A549 (cell line): Measurements from ENCODE around the gene ZNF574. TPM values are rescaled to one million over a fixed set of nuclear protein-coding genes. Genes with fewer than 3 reads are reported as not detected.
"Not testable (repeated sequence)": the region's sequence is repeated elsewhere in the genome, so short reads cannot be mapped to it uniquely, and the experiment has no call there.

Experiments
- ATAC-seq, 2 experiments: fragments of 200-7000 bp in 1 of 2; fragments of >200 bp in 1 of 2; cut with Nextera tagmentation in 1 of 2; cut with Tn5 transposase in 1 of 2; 3 replicates each; pipeline versions ENCODE4 v1.8.0 to v1.9.1; 2018 to 2020; ENCODE audit warnings: mild to moderate bottlenecking in 1 of 2, moderate library complexity in 1 of 2
- CTCF ChIA-PET: fragments of 300-600 bp; sonication (Branson Sonifier 250); formaldehyde crosslinking; extraction: SDS; loops from one replicate; lab custom pipeline; 2021; ENCODE audit warnings: antibody characterized with exemption, inconsistent platforms; lab: Yijun Ruan, JAX
- POLR2A ChIA-PET: fragments of 350-600 bp; formaldehyde crosslinking; extraction: SDS; loops from one replicate; lab custom pipeline; 2021; ENCODE audit warnings: antibody characterized with exemption, inconsistent platforms; lab: Yijun Ruan, JAX
- DNase-seq, 2 experiments: peaks; one replicate each; pipeline versions ENCODE4 v3.0.0 to v3.0.0-alpha.2; 2011 to 2016; ENCODE audit warnings: low read depth in 1 of 2, low spot score in 1 of 2
- FAIRE-seq: peaks from 2 replicates; lab custom pipeline; 2011; peaks lifted over from hg19 to GRCh38; lab: Jason Lieb, UNC
- H3K27ac ChIP-seq, 2 experiments: fragments of >200 bp; sonication (Bioruptor Twin); formaldehyde crosslinking; 3 replicates each; pipeline ENCODE4 v1.5.1; 2016 to 2017
- H3K4me1 ChIP-seq: fragments of >200 bp; sonication (Bioruptor Twin); formaldehyde crosslinking; 3 replicates; pipeline ENCODE4 v1.6.1; 2016
- H3K4me2 ChIP-seq: fragments of >200 bp; sonication (Bioruptor Twin); formaldehyde crosslinking; 3 replicates; pipeline ENCODE4 v1.6.1; 2016
- H3K4me3 ChIP-seq: fragments of >200 bp; sonication (Bioruptor Twin); formaldehyde crosslinking; 3 replicates; pipeline ENCODE4 v1.5.1; 2016
- H3K9me3 ChIP-seq: fragments of >200 bp; sonication (Bioruptor Twin); formaldehyde crosslinking; 3 replicates; pipeline ENCODE4 v1.6.1; 2016
- ATOH8 ChIP-seq: fragments of 250-450 bp; sonication (Bioruptor Pico); IDR thresholded peaks from 2 replicates; pipeline ENCODE4 v1.5.0; 2020; ENCODE audit warnings: low read depth, mild to moderate bottlenecking, moderate library complexity
- BHLHE40 ChIP-seq: IDR thresholded peaks from 2 replicates; pipeline ENCODE4 v1.6.1; 2012; ENCODE audit warnings: low read depth, low read length, inconsistent platforms
- CEBPB ChIP-seq, 2 experiments: fragments of >200 bp in 1 of 2; sonication (Bioruptor Twin) in 1 of 2; formaldehyde crosslinking in 1 of 2; IDR thresholded peaks; 2 replicates each; pipeline ENCODE4 v1.6.1; 2012 to 2016
- ELK1 ChIP-seq: fragments of 150-350 bp; IDR thresholded peaks from 2 replicates; pipeline ENCODE4 v1.6.1; 2014; ENCODE audit warnings: low read depth, mild to moderate bottlenecking, low read length
- EP300 ChIP-seq, 2 experiments: fragments of >200 bp; sonication (Bioruptor Twin); formaldehyde crosslinking; IDR thresholded peaks; 2 replicates in 1 of 2; 3 replicates in 1 of 2; pipeline ENCODE4 v1.6.1; 2016 to 2017
- FOSL2 ChIP-seq, 2 experiments: fragments of 450-650 bp in 1 of 2; fragments of >200 bp in 1 of 2; sonication (Bioruptor Twin) in 1 of 2; formaldehyde crosslinking; IDR thresholded peaks; 2 replicates each; pipeline versions ENCODE4 v1.5.0 to v1.6.1; 2016 to 2020; ENCODE audit warnings: mild to moderate bottlenecking in 1 of 2, moderate library complexity in 1 of 2
- HOXA7 ChIP-seq: fragments of 250-450 bp; sonication (Bioruptor Pico); IDR thresholded peaks from 2 replicates; pipeline ENCODE4 v1.5.0; 2020; ENCODE audit warnings: mild to moderate bottlenecking, moderate library complexity
- JUN ChIP-seq, 2 experiments: fragments of >200 bp; sonication (Bioruptor Twin); formaldehyde crosslinking; IDR thresholded peaks; 2 replicates in 1 of 2; 3 replicates in 1 of 2; pipeline ENCODE4 v1.6.1; 2016 to 2017
- JUNB ChIP-seq: fragments of >200 bp; sonication (Bioruptor Twin); formaldehyde crosslinking; IDR thresholded peaks from 2 replicates; pipeline ENCODE4 v1.6.1; 2016
- KDM1A ChIP-seq: fragments of 200-600 bp; sonication (generic); IDR thresholded peaks from 2 replicates; pipeline ENCODE4 v1.6.1; 2016; ENCODE audit warnings: low read depth, mild to moderate bottlenecking
- MYC ChIP-seq: IDR thresholded peaks from 2 replicates; pipeline ENCODE4 v1.6.1; 2012; ENCODE audit warnings: mild to moderate bottlenecking, inconsistent platforms, low read length, improper control_type of control experiment, borderline replicate concordance
- NFE2L2 ChIP-seq: fragments of 150-350 bp; conservative IDR thresholded peaks from 2 replicates; pipeline ENCODE4 v1.6.1; 2014; ENCODE audit warnings: low read length
- POLR2AphosphoS2 ChIP-seq: conservative IDR thresholded peaks from 2 replicates; pipeline ENCODE4 v1.6.1; 2012; ENCODE audit warnings: low read length, improper control_type of control experiment, inconsistent platforms
- RAD21 ChIP-seq, 2 experiments: fragments of >200 bp in 1 of 2; sonication (Bioruptor Twin) in 1 of 2; formaldehyde crosslinking in 1 of 2; IDR thresholded peaks in 1 of 2; conservative IDR thresholded peaks in 1 of 2; 2 replicates in 1 of 2; 3 replicates in 1 of 2; pipeline ENCODE4 v1.6.1; 2012 to 2018; ENCODE audit warnings: inconsistent platforms in 1 of 2
- RARB ChIP-seq: fragments of 250-450 bp; sonication (Bioruptor Pico); IDR thresholded peaks from 2 replicates; pipeline ENCODE4 v1.8.0; 2021; ENCODE audit warnings: mild to moderate bottlenecking, moderate library complexity
- RNF2 ChIP-seq: fragments of 200-600 bp; sonication (generic); IDR thresholded peaks from 2 replicates; pipeline ENCODE4 v1.6.1; 2016; ENCODE audit warnings: low read depth, mild to moderate bottlenecking, antibody characterized with exemption, moderate library complexity, borderline replicate concordance
- SMC3 ChIP-seq: fragments of >200 bp; sonication (Bioruptor Twin); formaldehyde crosslinking; IDR thresholded peaks from 3 replicates; pipeline ENCODE4 v1.6.1; 2018; ENCODE audit warnings: inconsistent platforms
- TFCP2L1 ChIP-seq: fragments of 250-450 bp; sonication (Bioruptor Pico); IDR thresholded peaks from 2 replicates; pipeline ENCODE4 v1.5.0; 2021; ENCODE audit warnings: mild to moderate bottlenecking
- ZSCAN20 ChIP-seq: fragments of 250-450 bp; sonication (Bioruptor Pico); IDR thresholded peaks from 2 replicates; pipeline ENCODE4 v1.8.0; 2022; ENCODE audit warnings: mild to moderate bottlenecking, moderate library complexity
- WGBS: methylation state at CpG from one replicate; pipeline ENCODE4 v1.1.6; 2017; ENCODE audit errors: missing lambda C conversion rate; 5-methylcytosine and 5-hydroxymethylcytosine counted together
- polyA plus RNA-seq, 4 experiments: library from polyadenylated mRNA; depleted of rRNA in 3 of 4; stranded (reverse); fragments of >200 nt; fragmentation: RNase III in 1 of 4; extraction: RNeasy Plus Mini Kit Qiagen cat#74134 plus additional on column Dnase treatment in 1 of 4; gene quantifications; 2 replicates in 3 of 4; 3 replicates in 1 of 4; pipeline ENCODE4 v1.2.3, GENCODE V29; 2011 to 2017
- TF ChIP-seq, protein P1 (sequence below): IDR thresholded peaks from 2 replicates; pipeline ENCODE4 v1.6.1; 2012
- TF ChIP-seq, protein P2 (sequence below): fragments of >200 bp; sonication (Bioruptor Twin); formaldehyde crosslinking; IDR thresholded peaks from 2 replicates; pipeline ENCODE4 v1.6.1; 2016
- TF ChIP-seq, protein P3 (sequence below): fragments of 450-650 bp; IDR thresholded peaks from 2 replicates; pipeline ENCODE4 v1.6.1; 2014; ENCODE audit warnings: antibody characterized with exemption
- TF ChIP-seq, protein P4 (sequence below): IDR thresholded peaks from 2 replicates; pipeline ENCODE4 v1.6.1; 2012

The ZNF574 gene
- polyA plus RNA-seq, 2 of the 4 experiments (the other 2 are of a cell fraction): 11.3 to 21.8 TPM

DNA sequence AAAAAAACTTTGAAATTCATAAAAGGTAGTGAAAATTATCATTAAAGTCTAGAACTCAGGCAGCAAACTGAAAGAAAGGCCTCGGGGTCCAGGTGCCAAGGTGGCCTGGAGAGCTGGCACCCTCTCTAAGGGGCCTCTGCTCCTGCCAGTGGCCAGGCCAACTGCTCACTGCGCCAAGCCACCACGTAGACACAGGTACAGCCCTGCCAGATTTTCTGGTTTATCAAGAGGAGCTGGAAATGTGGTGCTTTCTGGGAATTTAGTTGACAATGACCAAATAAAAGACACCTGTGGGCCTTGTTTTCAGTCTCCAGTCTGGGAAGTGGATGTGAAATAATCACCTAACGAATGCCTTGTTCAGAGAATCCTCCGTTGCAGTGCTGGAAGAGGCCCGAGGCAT, 22.8 kb downstream of the ZNF574 start:
- Histone ChIP-seq H3K4me3 (no peak overlapping the region), H3K4me2 (no peak overlapping the region), H3K9me3 (no peaks in the 10 kb centered on the region), H3K4me1 (no peaks in the 10 kb centered on the region), H3K27ac (no peak overlapping the region)
- 77% methylated on average over 6 of the region's 6 CpGs for WGBS
- peak; percentile 72 for FAIRE-seq
- no peak for ATAC-seq
- CTCF ChIA-PET: interaction anchor here (0.6 to 32.8 kb wide), 10 partner anchors 10 to 342 kb away, joined by 3 to 678 read pairs (median 4); partner anchors contain the start of genes GSK3A and POU2F2
- POLR2A ChIA-PET: no interaction called here
- no peak for DNase-seq
- no peak for TF ChIP-seq POLR2AphosphoS2
- TF ChIP-seq CEBPB (IDR thresholded peaks at IDR 0.05): no peak
- TF ChIP-seq NFE2L2: no peak
- no peak for TF ChIP-seq MYC
- TF ChIP-seq ATOH8 (CRISPR knock-in tag): no peak
- TF ChIP-seq, protein P1, sequence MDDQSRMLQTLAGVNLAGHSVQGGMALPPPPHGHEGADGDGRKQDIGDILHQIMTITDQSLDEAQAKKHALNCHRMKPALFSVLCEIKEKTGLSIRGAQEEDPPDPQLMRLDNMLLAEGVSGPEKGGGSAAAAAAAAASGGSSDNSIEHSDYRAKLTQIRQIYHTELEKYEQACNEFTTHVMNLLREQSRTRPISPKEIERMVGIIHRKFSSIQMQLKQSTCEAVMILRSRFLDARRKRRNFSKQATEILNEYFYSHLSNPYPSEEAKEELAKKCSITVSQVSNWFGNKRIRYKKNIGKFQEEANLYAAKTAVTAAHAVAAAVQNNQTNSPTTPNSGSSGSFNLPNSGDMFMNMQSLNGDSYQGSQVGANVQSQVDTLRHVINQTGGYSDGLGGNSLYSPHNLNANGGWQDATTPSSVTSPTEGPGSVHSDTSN: no peak
- TF ChIP-seq HOXA7: no peak
- no peak for TF ChIP-seq RAD21 (conservative IDR thresholded peaks at IDR 0.05 in 1 of 2, IDR thresholded peaks at IDR 0.05 in 1 of 2)
- no peak for TF ChIP-seq TFCP2L1 (CRISPR knock-in tag)
- no peak for TF ChIP-seq BHLHE40

GRCh38 chr19:42099336-42099925, 23.5 kb downstream of the ZNF574 start:
- ChIA-PET CTCF (interaction anchor here (0.6 to 32.8 kb wide), 11 partner anchors 10 to 341 kb away, joined by 3 to 678 read pairs (median 5); partner anchors contain the start of genes GSK3A and POU2F2), POLR2A (no interaction called here)
- FAIRE-seq (no peak), DNase-seq (no peak), ATAC-seq (no peak)
- Histone ChIP-seq H3K9me3 (no peaks in the 10 kb centered on the region), H3K4me3 (no peak overlapping the region), H3K4me2 (no peak overlapping the region), H3K4me1 (no peaks in the 10 kb centered on the region), H3K27ac (no peak overlapping the region)
- TF ChIP-seq JUN (IDR thresholded peaks at IDR 0.05): no peak
- no peak for TF ChIP-seq ZSCAN20 (CRISPR knock-in tag)
- WGBS: 75% methylated on average over 6 of the region's 6 CpGs

DNA sequence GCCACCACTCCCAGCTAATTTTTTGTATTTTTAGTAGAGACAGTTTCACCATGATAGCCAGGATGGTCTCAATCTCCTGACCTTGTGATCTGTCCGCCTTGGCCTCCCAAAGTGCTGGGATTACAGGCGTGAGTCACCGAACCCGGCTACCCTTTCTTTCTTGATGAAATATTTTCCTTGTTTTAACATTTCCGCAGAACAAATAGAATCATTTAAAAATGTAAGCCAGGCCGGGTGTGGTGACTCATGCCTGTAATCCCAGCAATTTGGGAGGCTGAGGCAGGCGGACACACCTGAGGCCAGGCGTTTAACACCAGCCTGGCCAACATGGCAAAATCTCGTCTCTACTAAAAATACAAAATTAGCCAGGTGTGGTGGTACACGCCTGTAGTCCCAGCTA, 24.3 kb downstream of the ZNF574 start:
- H3K9me3 ChIP-seq; H3K27ac ChIP-seq; H3K4me3 ChIP-seq; ATAC-seq; DNase-seq; FAIRE-seq; H3K4me1 ChIP-seq; H3K4me2 ChIP-seq; TF ChIP-seq FOSL2 (IDR thresholded peaks at IDR 0.05): not testable (repeated sequence)
- peak; percentile 55; the same call in 1 of the 2 replicates for TF ChIP-seq FOSL2 (CRISPR knock-in tag; IDR thresholded peaks at IDR 0.05)
- POLR2A ChIA-PET: interaction anchor here (0.6 kb wide), 1 partner anchor 66 kb away, joined by 3 read pairs; no protein-coding TSS in a partner anchor
- CTCF ChIA-PET: interaction anchor here (0.8 to 32.8 kb wide), 9 partner anchors 8 to 140 kb away, joined by 3 to 678 read pairs (median 7); partner anchors contain the start of genes GSK3A and POU2F2
- 68% methylated on average over 10 of the region's 10 CpGs for WGBS

DNA sequence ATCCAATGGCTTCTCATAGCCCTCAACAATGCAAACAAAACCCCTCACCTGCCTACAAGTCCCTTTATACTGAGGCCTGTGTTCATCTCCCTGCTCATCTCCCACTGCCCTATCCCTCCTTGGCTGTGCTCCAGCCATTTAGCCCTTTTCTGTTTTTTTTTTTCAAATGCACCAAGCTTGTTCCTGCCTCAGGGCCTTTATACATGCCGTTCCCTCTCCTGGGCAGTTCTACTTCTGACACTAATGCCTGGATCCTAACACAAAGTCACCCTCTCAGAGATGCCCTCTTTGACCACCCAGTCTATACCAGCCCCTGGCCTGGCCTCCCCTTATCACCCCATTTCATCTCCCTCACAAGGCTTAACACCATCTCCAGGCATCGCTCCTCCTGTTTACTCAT, 26.9 kb downstream of the ZNF574 start:
- FAIRE-seq (no peak), ATAC-seq (no peak), DNase-seq (no peak)
- H3K27ac ChIP-seq: no peak overlapping the region
- H3K4me2 ChIP-seq: no peak overlapping the region
- H3K9me3 ChIP-seq: no peaks in the 10 kb centered on the region
- WGBS: 83% methylated on average over 2 of the region's 2 CpGs
- no peak overlapping the region for H3K4me3 ChIP-seq
- CTCF ChIA-PET: interaction anchor here (0.7 to 32.8 kb wide), 14 partner anchors 5 to 318 kb away, joined by 3 to 678 read pairs (median 7); partner anchors contain the start of genes GSK3A and POU2F2
- POLR2A ChIA-PET: no interaction called here
- H3K4me1 ChIP-seq: no peaks in the 10 kb centered on the region
- TF ChIP-seq SMC3 (no peak), KDM1A (no peak), ELK1 (no peak), JUNB (no peak), POLR2AphosphoS2 (no peak), RARB (no peak), EP300 (IDR thresholded peaks at IDR 0.05) (no peak), RNF2 (no peak), NFE2L2 (no peak), MYC (no peak)
- TF ChIP-seq, protein P2, sequence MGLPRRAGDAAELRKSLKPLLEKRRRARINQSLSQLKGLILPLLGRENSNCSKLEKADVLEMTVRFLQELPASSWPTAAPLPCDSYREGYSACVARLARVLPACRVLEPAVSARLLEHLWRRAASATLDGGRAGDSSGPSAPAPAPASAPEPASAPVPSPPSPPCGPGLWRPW: no peak
- TF ChIP-seq, protein P3, sequence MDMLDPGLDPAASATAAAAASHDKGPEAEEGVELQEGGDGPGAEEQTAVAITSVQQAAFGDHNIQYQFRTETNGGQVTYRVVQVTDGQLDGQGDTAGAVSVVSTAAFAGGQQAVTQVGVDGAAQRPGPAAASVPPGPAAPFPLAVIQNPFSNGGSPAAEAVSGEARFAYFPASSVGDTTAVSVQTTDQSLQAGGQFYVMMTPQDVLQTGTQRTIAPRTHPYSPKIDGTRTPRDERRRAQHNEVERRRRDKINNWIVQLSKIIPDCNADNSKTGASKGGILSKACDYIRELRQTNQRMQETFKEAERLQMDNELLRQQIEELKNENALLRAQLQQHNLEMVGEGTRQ: no peak
- TF ChIP-seq, protein P4, sequence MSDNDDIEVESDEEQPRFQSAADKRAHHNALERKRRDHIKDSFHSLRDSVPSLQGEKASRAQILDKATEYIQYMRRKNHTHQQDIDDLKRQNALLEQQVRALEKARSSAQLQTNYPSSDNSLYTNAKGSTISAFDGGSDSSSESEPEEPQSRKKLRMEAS: no peak
- TF ChIP-seq, protein P1: no peak
